HepG2 (cell line): ENCODE measurements around the gene HAS3. TPM values are rescaled to one million over a fixed set of nuclear protein-coding genes. Genes with fewer than 3 reads are reported as not detected.

ENCODE experiments used
- ATAC-seq: fragments of 200-7000 bp; cut with Tn5 transposase; 3 replicates; pipeline ENCODE4 v1.9.1; 2020; ENCODE audit warnings: mild to moderate bottlenecking, moderate library complexity
- BruUV-seq: library from RNA; stranded (reverse); fragments of 400-500 nt; replicated peaks from 2 replicates; lab custom pipeline; 2021; lab: Mats Ljungman, UMichigan
- CTCF ChIA-PET: fragments of 300-600 bp; formaldehyde crosslinking; extraction: SDS; loops from one replicate; lab custom pipeline; 2021; ENCODE audit warnings: low total read pairs, inconsistent platforms, low intra/inter-chr PET ratio; lab: Yijun Ruan, JAX
- POLR2A ChIA-PET: fragments of 350-600 bp; sonication (Branson Sonifier 250); formaldehyde crosslinking; loops from one replicate; lab custom pipeline; 2020; ENCODE audit warnings: antibody characterized with exemption, inconsistent platforms; lab: Yijun Ruan, JAX
- DNase-seq: peaks from one replicate; pipeline ENCODE4 v3.0.0-alpha.2; 2015; ENCODE audit warnings: low spot score
- FAIRE-seq: peaks from 3 replicates; lab custom pipeline; 2011; peaks lifted over from hg19 to GRCh38; lab: Jason Lieb, UNC
- H2AFZ ChIP-seq: one replicate; pipeline ENCODE4 v1.6.1; 2011; ENCODE audit warnings: low read length, inconsistent platforms
- H3K27ac ChIP-seq: fragments of 300-600 bp; 3 replicates; pipeline ENCODE4 v1.8.0; 2011; ENCODE audit warnings: mixed run types, mild to moderate bottlenecking, mixed read lengths, low read length, inconsistent platforms; ENCODE audit not compliant: insufficient read depth; ENCODE audit errors: extremely low read length
- H3K27me3 ChIP-seq, 2 experiments: fragments of 200-600 bp in 1 of 2; 2 replicates in 1 of 2; 3 replicates in 1 of 2; pipeline versions ENCODE4 v1.6.0 to v1.8.0; 2011; ENCODE audit warnings: low read length in 2 of 2, mild to moderate bottlenecking in 2 of 2, moderate library complexity in 2 of 2, inconsistent platforms in 1 of 2; ENCODE audit not compliant: insufficient read depth in 2 of 2, control insufficient read depth in 1 of 2
- H3K36me3 ChIP-seq, 2 experiments: fragments of 200-600 bp in 1 of 2; replicated peaks in 1 of 2; 2 replicates in 1 of 2; 3 replicates in 1 of 2; pipeline versions ENCODE4 v1.5.1 to v1.8.0; 2011; ENCODE audit warnings: low read length in 2 of 2, inconsistent platforms in 1 of 2; ENCODE audit not compliant: insufficient read depth in 2 of 2, control insufficient read depth in 1 of 2
- H3K4me1 ChIP-seq: 2 replicates; pipeline ENCODE4 v1.5.1; 2012; ENCODE audit warnings: low read length, inconsistent platforms; ENCODE audit not compliant: insufficient read depth
- H3K4me2 ChIP-seq: 2 replicates; pipeline ENCODE4 v1.6.0; 2011; ENCODE audit warnings: low read depth, low read length, inconsistent platforms
- H3K4me3 ChIP-seq, 3 experiments: fragments of 200-600 bp in 1 of 3; sonication (generic), shearing (Covaris generic) in 1 of 3; replicated peaks in 1 of 3; 2 replicates each; pipeline ENCODE4 v1.5.1; 2011 to 2016; ENCODE audit warnings: low read length in 3 of 3, inconsistent platforms in 2 of 3, low read depth in 2 of 3, mild to moderate bottlenecking in 2 of 3, control low read depth in 1 of 3, mixed read lengths in 1 of 3; ENCODE audit not compliant: insufficient read depth in 1 of 3
- H3K79me2 ChIP-seq: one replicate; pipeline ENCODE4 v1.6.1; 2011; ENCODE audit warnings: low read length, inconsistent platforms; ENCODE audit not compliant: insufficient read depth
- H3K9ac ChIP-seq: 2 replicates; pipeline ENCODE4 v1.6.0; 2011; ENCODE audit warnings: mild to moderate bottlenecking, low read depth, low read length, inconsistent platforms; ENCODE audit not compliant: insufficient read depth
- H3K9me3 ChIP-seq: 2 replicates; pipeline ENCODE4 v1.5.1; 2012; ENCODE audit warnings: mild to moderate bottlenecking, low read length
- H4K20me1 ChIP-seq: 2 replicates; pipeline ENCODE4 v1.6.0; 2011; ENCODE audit warnings: inconsistent platforms, mild to moderate bottlenecking, low read length, moderate library complexity; ENCODE audit not compliant: insufficient read depth
- ARNT2 ChIP-seq: sonication (generic); formaldehyde crosslinking; IDR thresholded peaks from 2 replicates; pipeline ENCODE4 v1.8.0; 2022; ENCODE audit warnings: mild to moderate bottlenecking, low read depth, missing genetic modification reagents, moderate library complexity
- CEBPB ChIP-seq: IDR thresholded peaks from 2 replicates; pipeline ENCODE4 v1.6.1; 2011; ENCODE audit warnings: low read depth, low read length, improper control_type of control experiment, borderline replicate concordance
- MTA1 ChIP-seq: sonication (generic); formaldehyde crosslinking; IDR thresholded peaks from 2 replicates; pipeline ENCODE4 v1.4.0; 2020; ENCODE audit warnings: missing genetic modification reagents, mild to moderate bottlenecking, borderline replicate concordance
- PAX8 ChIP-seq: sonication (generic); formaldehyde crosslinking; IDR thresholded peaks from 2 replicates; pipeline ENCODE4 v1.8.0; 2022; ENCODE audit warnings: mild to moderate bottlenecking, missing genetic modification reagents, borderline replicate concordance
- POLR2AphosphoS5 ChIP-seq: IDR thresholded peaks from 2 replicates; pipeline ENCODE4 v1.6.1; 2012; ENCODE audit warnings: low read depth, low read length
- PRPF4 ChIP-seq: fragments of 200-400 bp; formaldehyde crosslinking; IDR thresholded peaks from 2 replicates; pipeline ENCODE4 v1.6.1; 2016; ENCODE audit warnings: low read length, low read depth; ENCODE audit not compliant: poor library complexity, severe bottlenecking
- STAT6 ChIP-seq: sonication (generic); formaldehyde crosslinking; IDR thresholded peaks from 2 replicates; pipeline ENCODE4 v1.4.0; 2020; ENCODE audit warnings: missing genetic modification reagents, mild to moderate bottlenecking, borderline replicate concordance
- ZC3H4 ChIP-seq: sonication (generic); formaldehyde crosslinking; IDR thresholded peaks from 2 replicates; pipeline ENCODE4 v1.4.0; 2020; ENCODE audit warnings: missing genetic modification reagents, borderline replicate concordance
- ZFAT ChIP-seq: sonication (generic); formaldehyde crosslinking; conservative IDR thresholded peaks from 2 replicates; pipeline ENCODE4 v1.8.1; 2023; ENCODE audit warnings: missing genetic modification reagents, inconsistent platforms
- ZKSCAN5 ChIP-seq: sonication (generic); formaldehyde crosslinking; IDR thresholded peaks from 2 replicates; pipeline ENCODE4 v1.5.1; 2020; ENCODE audit warnings: mild to moderate bottlenecking, missing genetic modification reagents
- ZNF160 ChIP-seq: sonication (generic); formaldehyde crosslinking; IDR thresholded peaks from 2 replicates; pipeline ENCODE4 v1.8.0; 2022; ENCODE audit warnings: mild to moderate bottlenecking, inconsistent platforms, missing genetic modification reagents
- ZNF296 ChIP-seq: sonication (generic); formaldehyde crosslinking; conservative IDR thresholded peaks from 2 replicates; pipeline ENCODE4 v1.5.0; 2020; ENCODE audit warnings: mild to moderate bottlenecking, missing genetic modification reagents
- ZNF331 ChIP-seq: sonication (generic); formaldehyde crosslinking; IDR thresholded peaks from 2 replicates; pipeline ENCODE4 v1.4.0; 2020; ENCODE audit warnings: missing genetic modification reagents
- ZNF501 ChIP-seq: sonication (generic); formaldehyde crosslinking; IDR thresholded peaks from 2 replicates; pipeline ENCODE4 v1.5.1; 2020; ENCODE audit warnings: mild to moderate bottlenecking, moderate library complexity, missing genetic modification reagents
- ZNF780A ChIP-seq: sonication (generic); formaldehyde crosslinking; IDR thresholded peaks from 2 replicates; pipeline ENCODE4 v1.8.0; 2022; ENCODE audit warnings: mild to moderate bottlenecking, missing genetic modification reagents, moderate library complexity
- ZNF792 ChIP-seq: IDR thresholded peaks from 2 replicates; pipeline ENCODE4 v1.6.1; 2016
- WGBS: methylation state at CpG from one replicate; pipeline ENCODE4 v1.1.6; 2017; ENCODE audit warnings: low lambda C conversion rate; 5-methylcytosine and 5-hydroxymethylcytosine counted together
- in situ Hi-C: cut with HindIII; loops from 2 replicates; pipeline ENCODE4 v1.10.0; 2017; ENCODE audit warnings: low pct_unique_long_range_greater_than_20kb; ENCODE audit not compliant: extremely low pct_ligation_motif_present
- intact Hi-C: fragments of 100-400 bp; cut with micrococcal nuclease; formaldehyde crosslinking; loops from one replicate; pipeline ENCODE4 v1.10.0; 2022; ENCODE audit not compliant: unreplicated experiment
- polyA plus RNA-seq, 8 experiments: library from polyadenylated mRNA; depleted of rRNA in 3 of 8; stranded (reverse) in 7 of 8; unstranded in 1 of 8; fragments of >200 nt; fragmentation: Illumina TruSeq in 4 of 8; extraction: Trizol in 4 of 8; gene quantifications; 2 replicates each; pipeline versions ENCODE4 v1.2.1 to v1.2.3, GENCODE V29; 2011 to 2016; ENCODE audit warnings: low read depth in 4 of 8, missing spikeins in 1 of 8, mixed read lengths in 1 of 8; ENCODE audit not compliant: insufficient read depth in 1 of 8
- total RNA-seq, 5 experiments: library from RNA; depleted of rRNA; stranded (reverse); fragments of >200 nt; fragmentation: Illumina TruSeq; extraction: Trizol; gene quantifications; 2 replicates each; pipeline ENCODE4 v1.2.3, GENCODE V29; 2016; ENCODE audit warnings: low read depth in 1 of 5
- TF ChIP-seq, protein P1 (sequence below), 2 experiments: sonication (generic) in 1 of 2; formaldehyde crosslinking in 1 of 2; IDR thresholded peaks; 2 replicates each; pipeline versions ENCODE4 v1.4.0 to v1.6.1; 2016 to 2020; ENCODE audit warnings: borderline replicate concordance in 1 of 2, low read depth in 1 of 2, mild to moderate bottlenecking in 1 of 2, missing genetic modification reagents in 1 of 2

Gene HAS3
- total and polyA plus RNA-seq, 2 of the 13 experiments (the other 11 are each of a cell fraction or from before 2014, with no cell fraction given), result 0.04 to 0.30 TPM

- no peak for FAIRE-seq
Observed at GRCh38 chr16:69130461-69130860, 25.0 kb downstream of the HAS3 start.

More at GRCh38 chr16:69130461-69130860, 25.0 kb downstream of the HAS3 start:
- ATAC-seq (no peak), DNase-seq (no peak)
- H3K9me3 ChIP-seq, result no peaks in the 10 kb centered on the region
- no peak for TF ChIP-seq ZNF296 (CRISPR knock-in tag)
- TF ChIP-seq ARNT2 (CRISPR knock-in tag), result no peak
- TF ChIP-seq PAX8 (CRISPR knock-in tag), result no peak
- no peak for TF ChIP-seq ZNF160 (CRISPR knock-in tag)
- no peak for TF ChIP-seq ZNF780A
- no peak for TF ChIP-seq STAT6 (CRISPR knock-in tag)
- TF ChIP-seq ZNF792 (CRISPR knock-in tag), result no peak
- no peak for TF ChIP-seq PRPF4
- no peak for TF ChIP-seq ZNF501 (CRISPR knock-in tag)
- no peak for TF ChIP-seq MTA1 (CRISPR knock-in tag)
- peak; percentile 91 for TF ChIP-seq ZC3H4 (CRISPR knock-in tag)
- TF ChIP-seq, protein P1, sequence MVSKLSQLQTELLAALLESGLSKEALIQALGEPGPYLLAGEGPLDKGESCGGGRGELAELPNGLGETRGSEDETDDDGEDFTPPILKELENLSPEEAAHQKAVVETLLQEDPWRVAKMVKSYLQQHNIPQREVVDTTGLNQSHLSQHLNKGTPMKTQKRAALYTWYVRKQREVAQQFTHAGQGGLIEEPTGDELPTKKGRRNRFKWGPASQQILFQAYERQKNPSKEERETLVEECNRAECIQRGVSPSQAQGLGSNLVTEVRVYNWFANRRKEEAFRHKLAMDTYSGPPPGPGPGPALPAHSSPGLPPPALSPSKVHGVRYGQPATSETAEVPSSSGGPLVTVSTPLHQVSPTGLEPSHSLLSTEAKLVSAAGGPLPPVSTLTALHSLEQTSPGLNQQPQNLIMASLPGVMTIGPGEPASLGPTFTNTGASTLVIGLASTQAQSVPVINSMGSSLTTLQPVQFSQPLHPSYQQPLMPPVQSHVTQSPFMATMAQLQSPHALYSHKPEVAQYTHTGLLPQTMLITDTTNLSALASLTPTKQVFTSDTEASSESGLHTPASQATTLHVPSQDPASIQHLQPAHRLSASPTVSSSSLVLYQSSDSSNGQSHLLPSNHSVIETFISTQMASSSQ (IDR thresholded peaks at IDR 0.05; ENCODE audit: low read depth), result no peak
- TF ChIP-seq, protein P1 (CRISPR knock-in tag; IDR thresholded peaks at IDR 0.05; ENCODE audit: borderline replicate concordance), result no peak
- no peak for TF ChIP-seq ZNF331 (CRISPR knock-in tag)
- TF ChIP-seq POLR2AphosphoS5, result 0 out of 2 replicates have a peak, but pooled peaks have one; percentile 29
- no peak for TF ChIP-seq CEBPB
- no peak for TF ChIP-seq ZFAT (CRISPR knock-in tag)
- no peak for TF ChIP-seq ZKSCAN5
- 93% methylated on average over 6 of the region's 6 CpGs for WGBS
- H4K20me1 ChIP-seq, result 0 out of 2 replicates have a peak, but pooled peaks cover 3% of the 10 kb centered on the region
- H3K27ac ChIP-seq, result no peak overlapping the region
- in situ Hi-C loops, result no loop called here
- peak overlapping the region in 1 of 3 experiments; percentile 98; a peak in 4 of 6 replicates for H3K4me3 ChIP-seq
- no TSS peak for BruUV-seq
- H3K9ac ChIP-seq, result no peak overlapping the region
- H3K36me3 ChIP-seq, result peaks cover 0 to 9% of the 10 kb centered on the region in 2 experiments; a peak in 2 of 5 replicates
- intact Hi-C loops, result loop anchor here (10.0 kb wide), 1 partner anchor 606 kb away; no protein-coding TSS in a partner anchor
- POLR2A ChIA-PET, result interaction anchor here (1.5 kb wide), 1 partner anchor 24 kb away, joined by 3 read pairs; no protein-coding TSS in a partner anchor
- peaks cover 56% of the 10 kb centered on the region for H3K79me2 ChIP-seq
- no peaks in the 10 kb centered on the region; a peak in 1 of 5 replicates for H3K27me3 ChIP-seq
- H2AFZ ChIP-seq, result no peak overlapping the region
- peak overlapping the region; percentile 77 for H3K4me2 ChIP-seq
- CTCF ChIA-PET, result no interaction called here
- peaks cover 42% of the 10 kb centered on the region for H3K4me1 ChIP-seq
